ENCODE results near the gene LFNG. TPM values are rescaled to one million over a fixed set of nuclear protein-coding genes. Genes with fewer than 3 reads are reported as not detected.

The LFNG gene
- total and polyA plus RNA-seq, 9 donors: 17.7 to 30.8 (median 23.1) TPM

DNA sequence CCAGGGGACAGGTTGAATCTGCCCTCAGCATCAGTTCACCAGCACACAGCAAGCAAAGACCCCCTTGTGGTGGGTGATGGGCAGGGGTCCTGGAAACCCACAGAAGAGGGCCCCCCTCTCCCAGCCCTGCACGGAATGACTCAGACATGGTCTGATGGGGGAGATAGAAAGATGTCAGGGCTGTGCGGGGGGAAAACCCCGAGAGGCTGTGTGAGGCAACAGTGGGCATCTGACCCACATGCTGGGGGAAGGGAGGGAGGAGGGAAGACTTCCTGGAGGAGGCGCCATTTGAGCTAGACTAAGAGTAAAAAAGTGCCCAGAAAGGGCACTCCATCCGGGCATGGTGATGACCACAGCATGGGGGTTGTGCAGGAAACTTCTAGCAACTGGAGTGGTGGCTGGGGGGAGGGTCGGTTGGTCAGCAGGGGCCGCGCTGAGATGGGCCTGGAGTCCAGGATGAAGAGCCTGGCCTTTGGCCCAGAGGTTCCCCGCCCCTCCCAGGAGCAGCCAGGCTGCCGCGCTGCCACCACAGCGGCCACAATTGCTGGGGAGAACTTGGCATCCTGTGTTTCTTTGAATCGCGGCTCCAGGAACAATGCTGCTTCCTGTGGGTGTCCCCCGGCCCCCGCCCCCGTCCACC lies 2.5 kb downstream of the LFNG start:
- H3K9me3 ChIP-seq (replicated peaks; ENCODE audit: control insufficient read depth, low read depth, low read length): no peaks in the 10 kb centered on the region
- peaks cover 76% of the 10 kb centered on the region for H3K4me1 ChIP-seq (ENCODE audit: control insufficient read depth, insufficient read depth, low read length)
- peak overlapping the region; percentile 65 for H3K4me3 ChIP-seq (ENCODE audit: low read length)
- 30% methylated on average over 11 of the region's 17 CpGs for WGBS (ENCODE audit: insufficient coverage)
- no peak for DNase-seq
- H3K27me3 ChIP-seq (ENCODE audit: control insufficient read depth, insufficient read depth, low read length): peaks cover 33% of the 10 kb centered on the region
- no peak overlapping the region for H3K27ac ChIP-seq (ENCODE audit: low read length)
- H3K36me3 ChIP-seq (ENCODE audit: control insufficient read depth, insufficient read depth, low read length): peaks cover 35% of the 10 kb centered on the region

GRCh38 chr7:2522780-2523433 lies 3.3 kb downstream of the LFNG start:
- Histone ChIP-seq H3K4me3 (ENCODE audit: low read length) (peak overlapping the region; percentile 65), H3K36me3 (ENCODE audit: control insufficient read depth, insufficient read depth, low read length) (peaks cover 41% of the 10 kb centered on the region), H3K9me3 (replicated peaks; ENCODE audit: control insufficient read depth, low read depth, low read length) (no peaks in the 10 kb centered on the region), H3K4me1 (ENCODE audit: control insufficient read depth, insufficient read depth, low read length) (peaks cover 73% of the 10 kb centered on the region), H3K27ac (ENCODE audit: low read length) (peak overlapping the region; percentile 35), H3K27me3 (ENCODE audit: control insufficient read depth, insufficient read depth, low read length) (peaks cover 31% of the 10 kb centered on the region)
- WGBS (ENCODE audit: insufficient coverage): 38% methylated on average over 19 of the region's 19 CpGs
- no peak for DNase-seq

DNA sequence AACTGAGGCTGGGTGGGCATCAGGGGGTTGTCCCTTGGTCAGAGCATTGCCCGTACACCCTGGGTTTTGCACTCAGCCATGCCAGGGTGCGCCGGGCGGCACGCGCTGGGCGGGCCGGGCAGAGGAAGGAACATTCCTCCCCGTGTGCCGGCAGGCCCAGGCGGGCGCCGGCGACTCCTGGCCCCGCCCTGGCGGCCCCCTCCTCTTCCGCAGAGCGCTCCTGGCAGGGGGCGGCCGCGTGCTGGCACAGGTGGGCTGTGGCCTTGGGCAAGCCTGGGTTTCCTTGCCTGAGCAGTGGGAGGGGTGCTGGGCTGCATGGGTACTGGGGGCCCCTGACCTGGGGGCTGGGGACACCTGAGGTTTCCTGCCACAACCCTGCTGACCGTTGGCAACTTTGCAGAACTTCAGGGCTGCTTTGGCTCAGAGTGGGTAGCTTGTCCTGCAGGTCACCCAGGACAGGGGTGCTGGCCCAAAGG lies 3.9 kb downstream of the LFNG start:
- Histone ChIP-seq H3K27ac (ENCODE audit: low read length) (peak overlapping the region; percentile 59), H3K36me3 (ENCODE audit: control insufficient read depth, insufficient read depth, low read length) (peaks cover 46% of the 10 kb centered on the region), H3K4me1 (ENCODE audit: control insufficient read depth, insufficient read depth, low read length) (peaks cover 72% of the 10 kb centered on the region), H3K27me3 (ENCODE audit: control insufficient read depth, insufficient read depth, low read length) (peaks cover 31% of the 10 kb centered on the region), H3K4me3 (ENCODE audit: low read length) (peak overlapping the region; percentile 65), H3K9me3 (replicated peaks; ENCODE audit: control insufficient read depth, low read depth, low read length) (no peaks in the 10 kb centered on the region)
- DNase-seq: no peak
- WGBS (ENCODE audit: insufficient coverage): 20% methylated on average over 18 of the region's 22 CpGs

DNA sequence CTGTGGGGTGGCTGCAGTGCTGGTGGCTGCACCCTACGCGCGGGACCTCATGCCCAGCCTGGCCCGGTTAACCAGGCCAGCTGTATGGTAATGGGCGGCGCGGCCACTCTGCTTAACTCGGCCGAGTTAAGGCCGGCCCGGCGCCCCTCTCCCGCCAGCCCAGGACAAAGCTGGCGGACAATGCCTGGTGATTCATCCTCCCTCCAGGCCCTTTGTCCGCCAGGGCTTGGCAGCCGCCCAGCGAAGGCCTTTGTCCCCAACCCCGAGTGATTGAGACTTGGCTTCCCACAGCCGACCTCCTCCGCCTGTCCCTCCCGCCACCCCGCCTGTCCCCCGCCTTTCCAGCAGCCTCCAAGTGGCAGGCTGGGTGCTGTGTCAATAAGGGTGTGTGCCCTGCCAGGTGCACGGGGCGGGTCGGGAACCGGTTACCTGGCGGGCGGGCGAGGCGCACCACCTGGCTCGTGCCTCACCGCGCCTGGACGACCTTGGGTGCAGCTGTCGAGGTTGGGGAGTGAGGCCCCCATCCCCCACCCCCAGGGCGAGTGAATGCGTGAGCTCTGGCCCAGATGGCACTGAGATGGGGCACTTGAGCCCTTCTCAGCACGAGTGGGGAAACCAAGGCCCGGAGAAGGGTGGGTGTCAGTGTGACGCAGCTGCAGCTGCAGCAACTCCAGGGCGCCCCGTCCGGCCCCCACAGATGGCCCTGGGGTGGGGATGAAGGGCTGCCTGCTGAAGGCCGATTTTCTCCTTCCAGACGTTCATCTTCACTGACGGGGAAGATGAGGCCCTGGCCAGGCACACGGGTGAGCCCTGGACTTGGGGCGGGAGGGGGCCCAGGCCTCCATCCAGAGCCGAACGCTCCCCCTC lies 4.6 kb downstream of the LFNG start:
- WGBS (ENCODE audit: insufficient coverage): 30% methylated on average over 26 of the region's 51 CpGs
- Histone ChIP-seq H3K4me1 (ENCODE audit: control insufficient read depth, insufficient read depth, low read length) (peaks cover 74% of the 10 kb centered on the region), H3K9me3 (replicated peaks; ENCODE audit: control insufficient read depth, low read depth, low read length) (no peaks in the 10 kb centered on the region), H3K36me3 (ENCODE audit: control insufficient read depth, insufficient read depth, low read length) (peaks cover 53% of the 10 kb centered on the region), H3K4me3 (ENCODE audit: low read length) (peak overlapping the region; percentile 19), H3K27me3 (ENCODE audit: control insufficient read depth, insufficient read depth, low read length) (peaks cover 28% of the 10 kb centered on the region), H3K27ac (ENCODE audit: low read length) (peak overlapping the region; percentile 59)
- DNase-seq: peak; percentile 83

DNA sequence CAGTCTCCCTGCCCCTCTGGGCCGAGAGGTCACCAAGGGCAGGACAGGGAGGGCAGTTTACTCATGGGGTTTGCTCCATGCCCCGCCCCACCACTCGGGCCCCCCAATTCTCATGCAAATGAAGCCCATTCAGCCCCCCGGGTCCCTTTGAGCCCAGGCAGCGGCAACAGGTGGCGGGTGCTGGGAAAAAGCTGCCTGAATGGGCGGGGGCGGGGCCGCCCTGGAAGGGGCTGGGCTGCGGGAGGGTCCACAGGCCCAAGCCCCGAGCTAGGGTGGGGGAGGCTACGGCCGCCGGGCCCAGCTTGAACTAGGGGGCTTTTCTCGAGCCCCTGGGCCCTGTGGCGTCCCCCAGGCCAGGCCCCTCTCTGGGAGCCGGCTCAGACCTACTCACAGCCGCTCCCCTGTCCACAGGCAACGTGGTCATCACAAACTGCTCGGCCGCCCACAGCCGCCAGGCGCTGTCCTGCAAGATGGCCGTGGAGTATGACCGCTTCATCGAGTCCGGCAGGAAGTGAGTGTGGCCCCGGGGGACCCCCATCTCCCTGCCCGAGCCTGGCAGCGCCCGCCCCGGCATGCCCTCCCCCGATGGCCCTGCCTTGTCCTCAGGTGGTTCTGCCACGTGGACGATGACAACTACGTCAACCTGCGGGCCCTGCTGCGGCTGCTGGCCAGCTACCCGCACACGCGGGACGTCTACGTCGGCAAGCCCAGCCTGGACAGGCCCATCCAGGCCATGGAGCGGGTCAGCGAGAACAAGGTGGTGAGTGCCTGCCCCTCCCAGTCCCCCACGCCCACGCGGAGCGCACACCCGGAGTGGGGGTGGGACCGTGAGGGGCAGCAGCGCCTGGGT lies 5.5 kb downstream of the LFNG start:
- WGBS (ENCODE audit: insufficient coverage): 77% methylated on average over 41 of the region's 53 CpGs
- Histone ChIP-seq H3K36me3 (ENCODE audit: control insufficient read depth, insufficient read depth, low read length) (peaks cover 54% of the 10 kb centered on the region), H3K9me3 (replicated peaks; ENCODE audit: control insufficient read depth, low read depth, low read length) (no peaks in the 10 kb centered on the region), H3K27ac (ENCODE audit: low read length) (no peak overlapping the region), H3K4me3 (ENCODE audit: low read length) (no peak overlapping the region), H3K4me1 (ENCODE audit: control insufficient read depth, insufficient read depth, low read length) (peaks cover 82% of the 10 kb centered on the region), H3K27me3 (ENCODE audit: control insufficient read depth, insufficient read depth, low read length) (peaks cover 28% of the 10 kb centered on the region)
- DNase-seq: no peak

DNA sequence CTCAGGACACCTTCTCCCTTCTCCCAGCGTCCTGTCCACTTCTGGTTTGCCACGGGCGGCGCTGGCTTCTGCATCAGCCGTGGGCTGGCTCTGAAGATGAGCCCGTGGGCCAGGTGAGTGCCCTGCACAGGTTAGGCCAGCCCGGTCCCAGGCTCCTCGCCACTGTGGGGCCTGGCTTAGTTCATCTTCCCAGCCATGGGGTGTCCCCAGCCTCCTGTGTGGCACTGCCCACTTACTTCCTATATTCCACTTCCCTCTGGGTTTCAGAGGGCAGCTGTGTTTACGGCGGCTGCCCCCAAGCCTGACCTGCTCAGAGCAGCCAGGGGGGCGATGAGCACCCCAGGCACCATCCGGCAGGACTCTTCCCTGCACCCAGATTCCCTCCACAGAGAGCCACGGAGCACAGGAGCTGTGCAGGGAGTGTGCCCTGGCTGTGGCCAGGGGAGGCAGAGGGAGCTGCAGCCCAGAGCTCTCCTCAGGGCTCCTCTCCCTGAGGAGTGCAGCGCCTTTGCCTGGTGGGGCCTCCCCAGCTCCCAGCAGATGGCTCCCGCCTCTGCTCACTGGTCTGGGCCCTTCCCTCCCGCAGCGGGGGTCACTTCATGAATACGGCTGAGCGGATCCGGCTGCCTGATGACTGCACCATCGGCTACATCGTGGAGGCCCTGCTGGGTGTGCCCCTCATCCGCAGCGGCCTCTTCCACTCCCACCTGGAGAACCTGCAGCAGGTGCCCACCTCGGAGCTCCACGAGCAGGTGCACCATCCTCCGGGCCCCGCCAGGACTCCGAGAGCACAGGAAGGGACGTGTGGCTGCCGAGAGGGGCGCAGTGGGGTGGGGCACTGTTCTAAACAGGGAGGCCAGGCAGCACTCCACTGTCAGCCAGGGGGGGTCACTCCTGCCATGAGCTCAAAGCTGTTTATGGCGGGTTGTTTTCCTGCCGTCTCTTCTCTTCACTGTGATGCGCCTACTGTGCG lies 6.4 kb downstream of the LFNG start:
- DNase-seq: no peak
- WGBS (ENCODE audit: insufficient coverage): 74% methylated on average over 30 of the region's 36 CpGs
- Histone ChIP-seq H3K36me3 (ENCODE audit: control insufficient read depth, insufficient read depth, low read length) (peaks cover 58% of the 10 kb centered on the region), H3K4me3 (ENCODE audit: low read length) (no peak overlapping the region), H3K27me3 (ENCODE audit: control insufficient read depth, insufficient read depth, low read length) (peaks cover 19% of the 10 kb centered on the region), H3K27ac (ENCODE audit: low read length) (no peak overlapping the region), H3K4me1 (ENCODE audit: control insufficient read depth, insufficient read depth, low read length) (peaks cover 83% of the 10 kb centered on the region), H3K9me3 (replicated peaks; ENCODE audit: control insufficient read depth, low read depth, low read length) (no peaks in the 10 kb centered on the region)

DNA sequence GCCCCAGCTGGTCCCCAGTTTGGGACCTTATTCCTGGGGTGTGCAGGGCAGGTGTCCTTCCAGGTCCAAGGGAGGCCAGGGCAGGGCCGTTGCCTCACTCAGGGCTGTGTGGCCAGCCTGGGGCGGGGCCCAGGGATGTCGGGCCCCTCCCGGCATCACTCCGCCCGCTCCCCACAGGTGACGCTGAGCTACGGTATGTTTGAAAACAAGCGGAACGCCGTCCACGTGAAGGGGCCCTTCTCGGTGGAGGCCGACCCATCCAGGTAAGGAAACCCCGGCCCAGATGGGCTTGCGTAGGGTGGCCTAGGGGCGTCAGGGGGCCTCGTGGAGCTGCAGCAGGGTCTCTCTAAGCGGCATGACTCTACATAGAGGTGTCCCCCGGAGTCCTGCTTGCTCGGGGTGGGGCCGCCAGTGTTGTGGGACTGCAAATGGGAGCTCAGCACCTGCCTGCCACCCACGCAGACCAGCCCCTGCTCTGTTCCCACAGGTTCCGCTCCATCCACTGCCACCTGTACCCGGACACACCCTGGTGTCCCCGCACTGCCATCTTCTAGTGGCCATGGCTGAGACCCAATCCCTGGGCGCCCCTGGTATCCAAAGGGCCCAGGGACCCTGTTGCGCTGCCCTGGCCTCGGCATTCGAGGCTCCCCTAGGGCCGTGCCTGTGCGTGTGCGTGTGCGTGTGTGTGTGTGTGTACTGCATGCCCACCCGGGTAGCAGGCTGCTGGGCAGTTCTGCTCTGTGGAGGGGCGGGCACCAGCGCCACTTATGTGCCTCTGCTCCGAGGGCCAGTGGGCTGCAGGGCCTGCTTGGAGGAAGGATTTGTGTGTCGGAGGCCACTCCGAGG lies 7.3 kb downstream of the LFNG start:
- no peak for DNase-seq
- Histone ChIP-seq H3K27ac (ENCODE audit: low read length) (no peak overlapping the region), H3K4me1 (ENCODE audit: control insufficient read depth, insufficient read depth, low read length) (peaks cover 82% of the 10 kb centered on the region), H3K27me3 (ENCODE audit: control insufficient read depth, insufficient read depth, low read length) (peaks cover 13% of the 10 kb centered on the region), H3K9me3 (replicated peaks; ENCODE audit: control insufficient read depth, low read depth, low read length) (no peaks in the 10 kb centered on the region), H3K36me3 (ENCODE audit: control insufficient read depth, insufficient read depth, low read length) (peaks cover 54% of the 10 kb centered on the region), H3K4me3 (ENCODE audit: low read length) (no peak overlapping the region)
- 84% methylated on average over 37 of the region's 40 CpGs for WGBS (ENCODE audit: insufficient coverage)

- no peaks in the 10 kb centered on the region for H3K9me3 ChIP-seq (replicated peaks; ENCODE audit: control insufficient read depth, low read depth, low read length)
- H3K36me3 ChIP-seq (ENCODE audit: control insufficient read depth, insufficient read depth, low read length): peaks cover 50% of the 10 kb centered on the region
- 73% methylated on average over 10 of the region's 17 CpGs for WGBS (ENCODE audit: insufficient coverage)
- no peak for DNase-seq
- H3K4me1 ChIP-seq (ENCODE audit: control insufficient read depth, insufficient read depth, low read length): peaks cover 74% of the 10 kb centered on the region
- peaks cover 8% of the 10 kb centered on the region for H3K27me3 ChIP-seq (ENCODE audit: control insufficient read depth, insufficient read depth, low read length)
- no peak overlapping the region for H3K4me3 ChIP-seq (ENCODE audit: low read length)
- H3K27ac ChIP-seq (ENCODE audit: low read length): no peak overlapping the region
Observed at GRCh38 chr7:2527505-2528467, 8.2 kb downstream of the LFNG start.
